B cell (primary cell): ENCODE measurements around the gene PTH1R. TPM values are rescaled to one million over a fixed set of nuclear protein-coding genes. Genes with fewer than 3 reads are reported as not detected.

Experiments used
- ATAC-seq: fragments of 200-7000 bp; cut with Tn5 transposase; one replicate; pipeline ENCODE4 v1.10.0; 2021; ENCODE audit warnings: low read depth, mild to moderate bottlenecking, moderate number of reproducible peaks, moderate library complexity
- CTCF ChIA-PET: fragments of 350-600 bp; sonication (Branson Sonifier 250); formaldehyde crosslinking; loops from one replicate; lab custom pipeline; 2021; ENCODE audit warnings: antibody characterized with exemption, inconsistent platforms; lab: Charles Lee
- POLR2A ChIA-PET: fragments of 350-600 bp; sonication (Branson Sonifier 250); formaldehyde crosslinking; loops from one replicate; lab custom pipeline; 2021; ENCODE audit warnings: antibody characterized with exemption; lab: Charles Lee
- DNase-seq: peaks from one replicate; pipeline ENCODE4 v3.0.0; 2013
- H2AFZ ChIP-seq: 2 replicates; pipeline ENCODE4 v1.6.1; 2012; ENCODE audit warnings: mild to moderate bottlenecking, low read depth, low read length; ENCODE audit not compliant: insufficient read depth, poor library complexity, severe bottlenecking
- H3K27ac ChIP-seq, 2 donors: 1 replicate in 1 of 2; 2 replicates in 1 of 2; pipeline ENCODE4 v1.5.1; 2012 to 2013; ENCODE audit warnings: low read length in 2 of 2, mild to moderate bottlenecking in 2 of 2, moderate library complexity in 1 of 2
- H3K27me3 ChIP-seq, 4 experiments: fragments of 200-600 bp in 1 of 4; sonication (generic) in 1 of 4; replicated peaks in 1 of 4; 1 replicate in 2 of 4; 2 replicates in 2 of 4; pipeline versions ENCODE4 v1.6.1 to v1.7.0; 2013 to 2016; ENCODE audit warnings: low read length in 3 of 4, mild to moderate bottlenecking in 2 of 4, mixed read lengths in 1 of 4, moderate library complexity in 1 of 4; ENCODE audit not compliant: insufficient read depth in 4 of 4, control insufficient read depth in 3 of 4; ENCODE audit errors: control extremely low read depth in 1 of 4
- H3K36me3 ChIP-seq, 2 experiments: replicated peaks in 1 of 2; 1 replicate in 1 of 2; 2 replicates in 1 of 2; pipeline versions ENCODE4 v1.6.1 to v1.7.1; 2013; ENCODE audit warnings: low read length in 1 of 2; ENCODE audit not compliant: insufficient read depth in 2 of 2, control insufficient read depth in 1 of 2; ENCODE audit errors: control extremely low read depth in 1 of 2, extremely low read depth in 1 of 2
- H3K4me1 ChIP-seq, 2 donors: fragments of 200-600 bp in 1 of 2; sonication (generic) in 1 of 2; 1 replicate in 1 of 2; 2 replicates in 1 of 2; pipeline versions ENCODE4 v1.5.1 to v1.6.1; 2013 to 2017; ENCODE audit warnings: low read length in 2 of 2; ENCODE audit not compliant: control insufficient read depth in 2 of 2, insufficient read depth in 2 of 2
- H3K4me2 ChIP-seq: replicated peaks from 2 replicates; pipeline ENCODE3; 2012; ENCODE audit warnings: mild to moderate bottlenecking, low read depth, low read length; ENCODE audit not compliant: poor library complexity, severe bottlenecking
- H3K4me3 ChIP-seq, 5 experiments: fragments of 200-600 bp in 1 of 5; sonication (generic) in 1 of 5; 1 replicate in 3 of 5; 2 replicates in 2 of 5; pipeline versions ENCODE4 v1.5.1 to v1.7.0; 2011 to 2016; ENCODE audit warnings: low read length in 4 of 5, mild to moderate bottlenecking in 4 of 5, low read depth in 2 of 5, control low read depth in 1 of 5, moderate library complexity in 1 of 5; ENCODE audit not compliant: insufficient read depth in 1 of 5; ENCODE audit errors: control extremely low read depth in 1 of 5, extremely low read depth in 1 of 5
- H3K79me2 ChIP-seq: fragments of 200-600 bp; sonication (generic); one replicate; pipeline ENCODE4 v1.6.0; 2016; ENCODE audit warnings: low read length; ENCODE audit not compliant: control insufficient read depth, insufficient read depth
- H3K9ac ChIP-seq: fragments of 200-600 bp; sonication (generic); 2 replicates; pipeline ENCODE4 v1.6.1; 2017; ENCODE audit warnings: mild to moderate bottlenecking, low read length, moderate library complexity
- H3K9me3 ChIP-seq, 3 donors: one replicate each; pipeline versions ENCODE4 v1.6.1 to v1.7.1; 2013; ENCODE audit warnings: low read length in 2 of 3; ENCODE audit not compliant: control insufficient read depth in 2 of 3, insufficient read depth in 1 of 3; ENCODE audit errors: control extremely low read depth in 1 of 3
- H4K20me1 ChIP-seq: 2 replicates; pipeline ENCODE4 v1.6.0; 2012; ENCODE audit warnings: mild to moderate bottlenecking, low read length; ENCODE audit not compliant: insufficient read depth, control insufficient read depth, poor library complexity, severe bottlenecking
- H3K27ac Mint-ChIP-seq: one replicate; pipeline ENCODE4 v1.8.0; 2021; ENCODE audit warnings: mixed read lengths
- H3K27me3 Mint-ChIP-seq: one replicate; pipeline ENCODE4 v1.8.0; 2021; ENCODE audit warnings: mixed read lengths
- H3K4me1 Mint-ChIP-seq: one replicate; pipeline ENCODE4 v1.8.0; 2021; ENCODE audit warnings: mixed read lengths
- H3K4me3 Mint-ChIP-seq: one replicate; pipeline ENCODE4 v1.8.0; 2021; ENCODE audit warnings: mixed read lengths
- H3K9me3 Mint-ChIP-seq: one replicate; pipeline ENCODE4 v1.8.0; 2022; ENCODE audit warnings: mixed read lengths; ENCODE audit not compliant: insufficient read depth
- CTCF ChIP-seq: fragments of 200-600 bp; IDR thresholded peaks from one replicate; pipeline ENCODE4 v1.8.0; 2022; ENCODE audit warnings: antibody characterized with exemption, mild to moderate bottlenecking
- EZH2 ChIP-seq: IDR thresholded peaks from 2 replicates; pipeline ENCODE4 v1.6.1; 2012; ENCODE audit warnings: borderline replicate concordance, low read depth, mild to moderate bottlenecking, moderate library complexity, low read length; ENCODE audit not compliant: insufficient read depth, poor library complexity, severe bottlenecking
- WGBS: methylation state at CpG from one replicate; pipeline ENCODE4 v1.1.5; 2013; ENCODE audit warnings: missing lambda C conversion rate; ENCODE audit not compliant: insufficient coverage; 5-methylcytosine and 5-hydroxymethylcytosine counted together
- intact Hi-C: fragments of 100-400 bp; cut with micrococcal nuclease; formaldehyde crosslinking; loops from one replicate; pipeline ENCODE4 v1.10.0; 2022
- polyA plus RNA-seq: library from polyadenylated mRNA; depleted of rRNA; stranded (reverse); fragments of >200 nt; gene quantifications from 2 replicates; pipeline ENCODE4 v1.2.3, GENCODE V29; 2012
- total RNA-seq, 2 donors: library from RNA; stranded (reverse); fragments of 120-200 nt in 1 of 2; gene quantifications; 1 replicate in 1 of 2; 2 replicates in 1 of 2; pipeline versions ENCODE4 v1.2.3 to v1.2.4, GENCODE V29; 2013 to 2022

PTH1R gene
- total and polyA plus RNA-seq, 2 donors (not counting 1 experiment from before 2014, with no cell fraction given): not detected

- Histone ChIP-seq H3K4me2 (no peak overlapping the region), H3K27ac (no peak overlapping the region), H4K20me1 (no peaks in the 10 kb centered on the region), H3K9ac (no peak overlapping the region), H3K4me3 (no peak overlapping the region), H3K9me3 (no peaks in the 10 kb centered on the region), H2AFZ (no peak overlapping the region), H3K4me1 (no peaks in the 10 kb centered on the region), H3K27me3 (no peaks in the 10 kb centered on the region), H3K36me3 (no peaks in the 10 kb centered on the region), H3K79me2 (no peaks in the 10 kb centered on the region)
- ChIA-PET CTCF (no interaction called here), POLR2A (no interaction called here)
- ATAC-seq (no peak), DNase-seq (no peak)
- no peak for TF ChIP-seq EZH2
- TF ChIP-seq CTCF: no peak
- 100% methylated on average over 8 of the region's 9 CpGs for WGBS
- no peak overlapping the region for H3K27ac Mint-ChIP-seq
- no peaks in the 10 kb centered on the region for H3K4me1 Mint-ChIP-seq
- peaks cover 5% of the 10 kb centered on the region for H3K27me3 Mint-ChIP-seq
- intact Hi-C loops: no loop called here
- no peak overlapping the region for H3K4me3 Mint-ChIP-seq
- no peaks in the 10 kb centered on the region for H3K9me3 Mint-ChIP-seq
Measured at GRCh38 chr3:46852334-46852720, 25.2 kb upstream of the PTH1R start.

GRCh38 chr3:46852839-46853355, 24.6 kb upstream of the PTH1R start:
- no peak for ATAC-seq
- Histone ChIP-seq H3K27me3 (no peaks in the 10 kb centered on the region), H3K4me3 (no peak overlapping the region), H4K20me1 (no peaks in the 10 kb centered on the region), H3K27ac (no peak overlapping the region), H3K4me1 (no peaks in the 10 kb centered on the region), H3K9ac (no peak overlapping the region), H3K79me2 (no peaks in the 10 kb centered on the region), H3K4me2 (no peak overlapping the region), H2AFZ (no peak overlapping the region), H3K9me3 (no peaks in the 10 kb centered on the region), H3K36me3 (no peaks in the 10 kb centered on the region)
- TF ChIP-seq EZH2 (no peak), CTCF (no peak)
- no peaks in the 10 kb centered on the region for H3K4me1 Mint-ChIP-seq
- CTCF ChIA-PET: interaction anchor here (1.0 to 1.1 kb wide), 2 partner anchors 14 to 157 kb away, joined by 3 to 4 read pairs; no protein-coding TSS in a partner anchor
- no peaks in the 10 kb centered on the region for H3K9me3 Mint-ChIP-seq
- intact Hi-C loops: no loop called here
- DNase-seq: no peak
- POLR2A ChIA-PET: no interaction called here
- no peak overlapping the region for H3K27ac Mint-ChIP-seq
- peaks cover 7% of the 10 kb centered on the region for H3K27me3 Mint-ChIP-seq
- 100% methylated on average over 2 of the region's 2 CpGs for WGBS
- no peak overlapping the region for H3K4me3 Mint-ChIP-seq
